Measurements from ENCODE around the gene VAMP1.

VAMP1 gene

DNA sequence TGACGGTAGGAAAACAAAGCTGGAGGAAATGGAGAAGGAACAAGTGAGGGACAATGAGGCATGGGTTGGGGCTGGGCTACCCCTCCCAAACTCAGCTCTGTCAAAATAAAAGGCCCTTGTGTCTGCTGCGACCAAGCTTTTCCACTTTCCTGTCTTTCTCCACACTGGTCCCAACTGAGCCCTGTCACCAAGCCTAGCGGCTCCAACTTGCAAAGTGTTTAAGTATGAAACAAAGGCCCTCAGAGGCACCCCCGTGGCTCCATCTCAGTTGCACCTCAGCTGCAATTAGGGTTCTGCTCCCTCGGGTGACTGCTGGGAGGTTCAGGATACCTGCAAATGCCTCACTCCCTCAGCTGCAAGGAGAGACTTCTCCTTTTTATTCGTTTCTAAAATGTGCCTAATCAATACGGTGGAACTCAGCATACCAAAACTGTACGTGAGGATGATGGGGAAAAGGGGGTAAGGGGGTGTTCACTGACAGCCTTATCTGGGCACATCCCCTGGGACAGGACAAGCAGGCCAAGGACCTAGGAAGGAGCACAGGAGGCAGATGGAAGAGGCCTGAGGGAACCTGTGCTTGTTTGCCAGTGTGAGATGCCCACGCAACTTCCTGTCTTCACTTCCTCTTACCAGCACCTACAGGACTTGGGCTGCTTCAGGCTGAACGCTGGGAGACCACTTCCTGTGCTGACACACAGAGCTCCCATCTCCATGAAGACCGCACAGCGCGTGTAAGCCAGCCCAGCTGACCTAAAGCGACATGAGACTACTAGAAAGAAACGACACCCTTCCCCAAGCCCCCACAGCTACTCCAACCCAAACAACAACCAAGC lies 8.9 kb downstream of the VAMP1 start:
- TF ChIP-seq, protein P1, sequence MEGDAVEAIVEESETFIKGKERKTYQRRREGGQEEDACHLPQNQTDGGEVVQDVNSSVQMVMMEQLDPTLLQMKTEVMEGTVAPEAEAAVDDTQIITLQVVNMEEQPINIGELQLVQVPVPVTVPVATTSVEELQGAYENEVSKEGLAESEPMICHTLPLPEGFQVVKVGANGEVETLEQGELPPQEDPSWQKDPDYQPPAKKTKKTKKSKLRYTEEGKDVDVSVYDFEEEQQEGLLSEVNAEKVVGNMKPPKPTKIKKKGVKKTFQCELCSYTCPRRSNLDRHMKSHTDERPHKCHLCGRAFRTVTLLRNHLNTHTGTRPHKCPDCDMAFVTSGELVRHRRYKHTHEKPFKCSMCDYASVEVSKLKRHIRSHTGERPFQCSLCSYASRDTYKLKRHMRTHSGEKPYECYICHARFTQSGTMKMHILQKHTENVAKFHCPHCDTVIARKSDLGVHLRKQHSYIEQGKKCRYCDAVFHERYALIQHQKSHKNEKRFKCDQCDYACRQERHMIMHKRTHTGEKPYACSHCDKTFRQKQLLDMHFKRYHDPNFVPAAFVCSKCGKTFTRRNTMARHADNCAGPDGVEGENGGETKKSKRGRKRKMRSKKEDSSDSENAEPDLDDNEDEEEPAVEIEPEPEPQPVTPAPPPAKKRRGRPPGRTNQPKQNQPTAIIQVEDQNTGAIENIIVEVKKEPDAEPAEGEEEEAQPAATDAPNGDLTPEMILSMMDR (IDR thresholded peaks at IDR 0.05) = no peak
- no peak for DNase-seq (ENCODE audit: low spot score)
- Histone ChIP-seq H3K4me3 (no peak overlapping the region), H3K27ac (peak overlapping the region in 1 of 2 donors; percentile 27)

DNA sequence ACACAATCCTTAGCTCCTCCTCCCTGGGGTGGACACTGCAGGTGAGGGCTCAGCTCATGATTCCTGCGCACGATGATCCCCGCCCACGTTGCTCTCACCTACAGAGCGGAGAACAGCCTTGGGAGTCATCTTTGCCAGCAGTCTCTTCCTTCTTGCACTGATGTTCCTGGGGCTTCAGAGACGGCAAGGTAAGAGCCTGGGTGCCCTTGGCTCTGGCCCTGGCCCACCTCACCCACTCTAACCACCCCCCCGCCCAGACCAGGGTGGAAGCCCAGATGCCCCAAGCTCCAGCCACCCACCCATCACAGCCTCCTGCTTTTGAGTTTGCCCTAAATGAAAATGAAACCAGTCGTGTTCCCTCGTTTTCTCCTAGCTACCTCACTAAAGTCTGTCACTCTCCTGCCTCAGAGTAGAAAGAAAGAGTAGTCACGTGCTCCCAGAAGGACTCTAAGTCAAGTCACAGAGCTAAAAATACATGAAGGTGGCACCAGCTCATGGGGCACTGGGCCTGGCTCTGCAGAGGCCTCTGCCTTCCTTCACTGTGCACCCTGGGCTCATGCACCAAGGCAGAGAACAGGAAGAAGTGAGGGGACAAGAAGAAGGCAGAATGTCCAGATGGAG lies 9.6 kb downstream of the VAMP1 start:
- DNase-seq (ENCODE audit: low spot score) = no peak
- H3K27ac ChIP-seq = peak overlapping the region in 1 of 2 donors; percentile 27
- H3K4me3 ChIP-seq = no peak overlapping the region
- TF ChIP-seq, protein P1 (IDR thresholded peaks at IDR 0.05) = no peak

DNA sequence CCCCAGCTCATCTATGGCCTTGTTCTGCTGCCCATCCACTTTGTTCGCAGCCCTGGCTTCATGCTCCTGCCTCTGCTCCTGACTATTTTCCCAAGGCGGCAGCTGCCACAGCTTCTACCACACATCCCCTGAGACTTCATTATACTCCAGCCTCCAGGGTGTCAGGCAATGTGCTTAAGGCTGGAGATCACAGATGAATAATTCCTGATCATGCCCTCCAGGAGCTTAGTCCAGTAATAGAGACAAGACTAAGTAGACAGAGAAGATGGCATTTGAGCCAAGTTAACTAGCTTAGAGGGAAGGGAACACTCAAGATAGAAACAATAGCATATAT lies 11.5 kb downstream of the VAMP1 start:
- TF ChIP-seq, protein P1 (IDR thresholded peaks at IDR 0.05) = no peak
- Histone ChIP-seq H3K27ac (no peak overlapping the region), H3K4me3 (no peak overlapping the region)
- no peak for DNase-seq (ENCODE audit: low spot score)

DNA sequence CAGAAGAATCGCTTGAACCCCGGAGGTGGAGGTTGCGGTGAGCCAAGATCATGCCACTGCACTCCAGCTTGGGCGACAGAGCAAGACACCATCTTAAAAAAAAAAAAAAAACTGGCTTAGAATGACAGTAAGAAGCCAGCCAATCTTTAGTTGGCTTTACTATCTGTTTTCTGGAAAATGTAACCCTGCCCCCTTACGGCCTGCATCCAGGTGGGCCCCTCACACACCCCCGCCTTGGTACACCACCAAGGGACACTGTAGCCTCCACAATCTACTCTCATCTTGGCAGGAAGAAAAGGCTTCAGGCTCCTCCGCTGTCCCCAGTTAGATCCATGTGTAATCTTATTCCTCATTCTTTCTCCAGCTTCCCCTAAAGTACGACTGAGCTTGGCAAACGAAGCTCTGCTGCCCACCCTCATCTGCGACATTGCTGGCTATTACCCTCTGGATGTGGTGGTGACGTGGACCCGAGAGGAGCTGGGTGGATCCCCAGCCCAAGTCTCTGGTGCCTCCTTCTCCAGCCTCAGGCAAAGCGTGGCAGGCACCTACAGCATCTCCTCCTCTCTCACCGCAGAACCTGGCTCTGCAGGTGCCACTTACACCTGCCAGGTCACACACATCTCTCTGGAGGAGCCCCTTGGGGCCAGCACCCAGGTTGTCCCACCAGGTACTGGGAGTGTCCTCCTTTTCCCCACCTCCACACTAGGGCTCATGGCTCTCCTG lies 12.0 kb downstream of the VAMP1 start:
- H3K27ac ChIP-seq = no peak overlapping the region
- TF ChIP-seq, protein P1 (IDR thresholded peaks at IDR 0.05) = no peak
- no peak overlapping the region for H3K4me3 ChIP-seq
- no peak for DNase-seq (ENCODE audit: low spot score)

DNA sequence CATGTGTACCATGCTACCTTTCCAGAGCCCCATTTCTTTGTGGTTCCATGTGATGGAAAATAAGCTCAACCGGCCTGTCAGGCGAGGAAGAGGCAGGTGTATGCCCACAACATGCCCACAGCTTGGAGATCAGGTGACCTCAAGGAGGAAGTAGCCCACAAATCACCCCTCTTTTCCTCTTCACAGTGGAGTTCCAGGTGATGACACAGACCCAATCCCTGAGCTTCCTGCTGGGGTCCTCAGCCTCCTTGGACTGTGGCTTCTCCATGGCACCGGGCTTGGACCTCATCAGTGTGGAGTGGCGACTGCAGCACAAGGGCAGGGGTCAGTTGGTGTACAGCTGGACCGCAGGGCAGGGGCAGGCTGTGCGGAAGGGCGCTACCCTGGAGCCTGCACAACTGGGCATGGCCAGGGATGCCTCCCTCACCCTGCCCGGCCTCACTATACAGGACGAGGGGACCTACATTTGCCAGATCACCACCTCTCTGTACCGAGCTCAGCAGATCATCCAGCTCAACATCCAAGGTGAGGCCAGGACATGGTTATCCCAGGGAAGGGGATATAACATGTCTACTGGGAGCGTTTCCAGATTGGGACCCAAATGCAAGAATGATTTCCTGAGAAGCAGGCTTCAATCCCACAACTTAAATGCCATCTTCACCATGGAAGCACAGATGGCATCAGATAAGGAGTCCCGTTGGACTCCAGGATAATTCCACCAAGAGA lies 13.1 kb downstream of the VAMP1 start:
- H3K27ac ChIP-seq = no peak overlapping the region
- DNase-seq (ENCODE audit: low spot score) = no peak
- TF ChIP-seq, protein P1 (IDR thresholded peaks at IDR 0.05) = no peak
- no peak overlapping the region for H3K4me3 ChIP-seq

DNA sequence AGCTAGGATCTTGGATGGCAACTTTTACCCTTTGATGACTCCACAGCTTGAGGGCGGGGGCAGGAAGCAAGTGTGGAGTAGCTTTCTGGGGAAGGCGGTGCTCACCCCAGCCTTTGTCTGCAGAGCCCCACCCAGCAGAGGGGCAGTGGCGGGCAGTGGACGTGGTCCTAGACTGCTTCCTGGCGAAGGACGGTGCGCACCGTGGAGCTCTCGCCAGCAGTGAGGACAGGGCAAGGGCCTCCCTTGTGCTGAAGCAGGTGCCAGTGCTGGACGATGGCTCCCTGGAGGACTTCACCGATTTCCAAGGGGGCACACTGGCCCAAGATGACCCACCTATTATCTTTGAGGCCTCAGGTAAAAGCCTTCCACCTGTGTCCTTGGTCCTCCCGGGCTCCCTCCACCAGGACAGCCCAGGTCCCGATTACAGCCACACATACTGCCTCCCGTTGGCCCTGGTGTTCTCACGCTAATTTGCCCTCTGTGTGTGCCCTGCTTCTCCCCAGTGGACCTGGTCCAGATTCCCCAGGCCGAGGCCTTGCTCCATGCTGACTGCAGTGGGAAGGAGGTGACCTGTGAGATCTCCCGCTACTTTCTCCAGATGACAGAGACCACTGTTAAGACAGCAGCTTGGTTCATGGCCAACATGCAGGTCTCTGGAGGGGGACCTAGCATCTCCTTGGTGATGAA lies 17.4 kb downstream of the VAMP1 start:
- H3K4me3 ChIP-seq = peak overlapping the region; percentile 89
- DNase-seq (ENCODE audit: low spot score) = no peak
- H3K27ac ChIP-seq = peak overlapping the region; percentile 78 to 97
- TF ChIP-seq, protein P1 (IDR thresholded peaks at IDR 0.05) = no peak
